GM23338 (cell line): ENCODE data around the gene GPR152. TPM values are rescaled to one million over a fixed set of nuclear protein-coding genes. Genes with fewer than 3 reads are reported as not detected.

Source experiments
- ATAC-seq: fragments of 200-7000 bp; cut with Tn5 transposase; 3 replicates; pipeline ENCODE4 v1.9.1; 2020
- DNase-seq: peaks from one replicate; pipeline ENCODE4 v3.0.0-alpha.2; 2015; ENCODE audit warnings: low spot score
- H2AFZ ChIP-seq: fragments of 200-600 bp; sonication (generic); 2 replicates; pipeline ENCODE4 v1.8.0; 2016; ENCODE audit warnings: antibody characterized with exemption, mild to moderate bottlenecking, moderate library complexity
- H3F3A ChIP-seq: fragments of 200-600 bp; sonication (generic); replicated peaks from 2 replicates; pipeline ENCODE4 v1.8.0; 2017; ENCODE audit warnings: antibody characterized with exemption, mixed run types, low read depth
- H3K27ac ChIP-seq: fragments of 200-600 bp; sonication (generic); 2 replicates; pipeline ENCODE4 v1.6.1; 2016; ENCODE audit warnings: low read depth
- H3K27me3 ChIP-seq: fragments of 200-600 bp; sonication (generic); 2 replicates; pipeline ENCODE4 v1.8.0; 2016; ENCODE audit warnings: mild to moderate bottlenecking, mixed run types, moderate library complexity; ENCODE audit not compliant: insufficient read depth
- H3K36me3 ChIP-seq: fragments of 200-600 bp; sonication (generic); 2 replicates; pipeline ENCODE4 v1.8.0; 2016; ENCODE audit warnings: mild to moderate bottlenecking; ENCODE audit not compliant: insufficient read depth
- H3K4me1 ChIP-seq: fragments of 200-600 bp; sonication (generic); 2 replicates; pipeline ENCODE4 v1.8.0; 2016; ENCODE audit warnings: mild to moderate bottlenecking, moderate library complexity; ENCODE audit not compliant: insufficient read depth
- H3K4me2 ChIP-seq: fragments of 200-600 bp; sonication (generic); 2 replicates; pipeline ENCODE4 v1.7.1; 2017; ENCODE audit warnings: mixed run types
- H3K4me3 ChIP-seq: fragments of 200-600 bp; sonication (generic); 2 replicates; pipeline ENCODE4 v1.6.1; 2016; ENCODE audit warnings: mixed run types
- H3K79me2 ChIP-seq: fragments of 200-600 bp; sonication (generic); replicated peaks from 2 replicates; pipeline ENCODE4 v1.8.0; 2017; ENCODE audit warnings: mild to moderate bottlenecking; ENCODE audit not compliant: insufficient read depth
- H3K9me2 ChIP-seq: fragments of 200-600 bp; sonication (generic); 2 replicates; pipeline ENCODE4 v1.8.0; 2017; ENCODE audit not compliant: insufficient read depth
- H4K20me1 ChIP-seq: fragments of 200-600 bp; sonication (generic); replicated peaks from 2 replicates; pipeline ENCODE4 v1.8.0; 2017; ENCODE audit warnings: mild to moderate bottlenecking; ENCODE audit not compliant: insufficient read depth
- H3K27ac Mint-ChIP-seq: 2 replicates; pipeline ENCODE4 v1.8.0; 2020; ENCODE audit warnings: inconsistent platforms, mild to moderate bottlenecking, moderate library complexity, mixed read lengths
- H3K27me3 Mint-ChIP-seq: 3 replicates; pipeline ENCODE4 v1.8.0; 2022; ENCODE audit warnings: low read depth, mild to moderate bottlenecking, moderate library complexity, mixed read lengths, inconsistent platforms; ENCODE audit not compliant: insufficient read depth, poor library complexity
- H3K36me3 Mint-ChIP-seq: 3 replicates; pipeline ENCODE4 v1.8.0; 2021; ENCODE audit warnings: low read depth, mild to moderate bottlenecking, inconsistent platforms, moderate library complexity, mixed read lengths
- H3K4me1 Mint-ChIP-seq: 3 replicates; pipeline ENCODE4 v1.8.0; 2020; ENCODE audit warnings: mild to moderate bottlenecking, inconsistent platforms, mixed read lengths
- H3K4me3 Mint-ChIP-seq: 3 replicates; pipeline ENCODE4 v1.8.0; 2021; ENCODE audit warnings: moderate library complexity, mild to moderate bottlenecking, inconsistent platforms, mixed read lengths
- H3K9me3 Mint-ChIP-seq: 3 replicates; pipeline ENCODE4 v1.8.0; 2020; ENCODE audit warnings: moderate library complexity, mild to moderate bottlenecking, inconsistent platforms, mixed read lengths
- CREB1 ChIP-seq: fragments of 250-450 bp; sonication (Bioruptor Pico); IDR thresholded peaks from 2 replicates; pipeline ENCODE4 v1.5.0; 2020; ENCODE audit warnings: low read depth, mild to moderate bottlenecking, moderate library complexity
- CTCF ChIP-seq, 2 experiments: fragments of 200-600 bp in 1 of 2; sonication (generic) in 1 of 2; conservative IDR thresholded peaks; 2 replicates each; pipeline versions ENCODE4 v1.5.1 to v1.6.1; 2016 to 2017; ENCODE audit warnings: antibody characterized with exemption in 2 of 2, low read depth in 2 of 2, mild to moderate bottlenecking in 2 of 2, moderate library complexity in 1 of 2
- EZH2 ChIP-seq: fragments of 200-600 bp; sonication (generic); IDR thresholded peaks from one replicate; pipeline ENCODE4 v1.8.0; 2017; ENCODE audit warnings: antibody characterized with exemption, mild to moderate bottlenecking, low read depth; ENCODE audit not compliant: unreplicated experiment
- JUNB ChIP-seq: IDR thresholded peaks from one replicate; pipeline ENCODE4 v1.6.1; 2016; ENCODE audit warnings: antibody characterized with exemption; ENCODE audit not compliant: unreplicated experiment
- NANOG ChIP-seq: IDR thresholded peaks from 2 replicates; pipeline ENCODE4 v1.6.1; 2016; ENCODE audit warnings: antibody characterized with exemption, borderline replicate concordance
- POLR2AphosphoS5 ChIP-seq: IDR thresholded peaks from 2 replicates; pipeline ENCODE4 v1.6.1; 2016; ENCODE audit warnings: antibody characterized with exemption, low read depth
- REST ChIP-seq: IDR thresholded peaks from one replicate; pipeline ENCODE4 v1.6.1; 2018; ENCODE audit warnings: antibody characterized with exemption; ENCODE audit not compliant: unreplicated experiment
- STAT1 ChIP-seq: IDR thresholded peaks from one replicate; pipeline ENCODE4 v1.6.1; 2016; ENCODE audit warnings: antibody characterized with exemption; ENCODE audit not compliant: unreplicated experiment
- ZNF114 ChIP-seq: fragments of 250-450 bp; sonication (Bioruptor Pico); IDR thresholded peaks from 2 replicates; pipeline ENCODE4 v1.5.0; 2020; ENCODE audit warnings: mild to moderate bottlenecking, moderate library complexity
- ZNF331 ChIP-seq: fragments of 250-450 bp; sonication (Bioruptor Pico); IDR thresholded peaks from 2 replicates; pipeline ENCODE4 v1.5.0; 2020; ENCODE audit warnings: low read depth, mild to moderate bottlenecking, moderate library complexity
- polyA plus RNA-seq: library from polyadenylated mRNA; unstranded; fragments of >200 nt; fragmentation: Nextera tagmentation; extraction: Ambion mirVana; gene quantifications from 2 replicates; pipeline ENCODE4 v1.2.1, GENCODE V29; 2016
- total RNA-seq: library from RNA; depleted of rRNA; stranded (reverse); fragments of >200 nt; shearing (Covaris generic); gene quantifications from 2 replicates; pipeline ENCODE4 v1.2.3, GENCODE V29; 2014

The GPR152 gene
- total and polyA plus RNA-seq, 2 experiments from 2014 or later: not detected

GRCh38 chr11:67435031-67435726 lies 17.4 kb downstream of the GPR152 start:
- 0 out of 2 replicates have a peak, but pooled peaks cover 3% of the 10 kb centered on the region for H3K36me3 ChIP-seq
- no peaks in the 10 kb centered on the region for H3K79me2 ChIP-seq
- H3K9me2 ChIP-seq: no peaks in the 10 kb centered on the region
- Mint-ChIP-seq H3K4me3 (no peak overlapping the region; the same call in 2 of the 3 replicates), H3K9me3 (no peaks in the 10 kb centered on the region; the same call in 2 of the 3 replicates), H3K27me3 (peaks cover 10% of the 10 kb centered on the region), H3K4me1 (peaks cover 23% of the 10 kb centered on the region), H3K36me3 (peaks cover 34% of the 10 kb centered on the region), H3K27ac (peak overlapping the region; percentile 90)
- H3K27ac ChIP-seq: peak overlapping the region; percentile 88; the same call in 1 of the 2 replicates
- DNase-seq (no peak), ATAC-seq (no peak)
- no peak overlapping the region for H3K4me2 ChIP-seq
- H3K4me1 ChIP-seq: peaks cover 14% of the 10 kb centered on the region
- H3F3A ChIP-seq: 0 out of 2 replicates have a peak, but pooled peaks cover 12% of the 10 kb centered on the region
- H3K27me3 ChIP-seq: no peaks in the 10 kb centered on the region
- H4K20me1 ChIP-seq: no peaks in the 10 kb centered on the region
- H2AFZ ChIP-seq: no peak overlapping the region
- no peak for TF ChIP-seq JUNB
- TF ChIP-seq ZNF114 (CRISPR knock-in tag): no peak
- TF ChIP-seq ZNF331 (CRISPR knock-in tag): no peak
- TF ChIP-seq STAT1: no peak
- TF ChIP-seq CTCF (conservative IDR thresholded peaks at IDR 0.05; ENCODE audit: low read depth in 2 of 2): no peak
- no peak for TF ChIP-seq REST
- H3K4me3 ChIP-seq: no peak overlapping the region

- Histone ChIP-seq H3K27me3 (no peaks in the 10 kb centered on the region), H3K4me3 (no peak overlapping the region), H2AFZ (no peak overlapping the region), H3K4me2 (no peak overlapping the region), H3K9me2 (no peaks in the 10 kb centered on the region), H3K4me1 (peaks cover 14% of the 10 kb centered on the region), H3K79me2 (peaks cover under 1% of the 10 kb centered on the region), H3F3A (peaks cover 7% of the 10 kb centered on the region; the same call in 1 of the 2 replicates), H3K27ac (no peak overlapping the region), H4K20me1 (no peaks in the 10 kb centered on the region), H3K36me3 (0 out of 2 replicates have a peak, but pooled peaks cover 3% of the 10 kb centered on the region)
- Mint-ChIP-seq H3K4me3 (no peak overlapping the region), H3K36me3 (peaks cover 29% of the 10 kb centered on the region), H3K27me3 (peaks cover 8% of the 10 kb centered on the region), H3K27ac (no peak overlapping the region), H3K4me1 (peaks cover 22% of the 10 kb centered on the region), H3K9me3 (no peaks in the 10 kb centered on the region; the same call in 2 of the 3 replicates)
- DNase-seq (no peak), ATAC-seq (no peak)
- TF ChIP-seq CTCF (conservative IDR thresholded peaks at IDR 0.05; ENCODE audit: low read depth in 2 of 2) (no peak), CREB1 (CRISPR knock-in tag) (no peak), STAT1 (no peak), REST (no peak), JUNB (no peak), NANOG (no peak), POLR2AphosphoS5 (no peak), EZH2 (no peak)
Observed at GRCh38 chr11:67434395-67434881, 18.1 kb downstream of the GPR152 start.
